NB4 (cell line): ENCODE results near the gene TAPT1.

Source experiments
- DNase-seq: peaks from one replicate; pipeline ENCODE4 v3.0.0; 2010; ENCODE audit warnings: low read depth
- H3K4me3 ChIP-seq: one replicate; pipeline ENCODE4 v1.5.1; 2011; ENCODE audit warnings: mild to moderate bottlenecking, low read depth, low read length, moderate library complexity
- MAX ChIP-seq: IDR thresholded peaks from 2 replicates; pipeline ENCODE4 v1.6.1; 2011; ENCODE audit warnings: low read depth, low read length
- MYC ChIP-seq: IDR thresholded peaks from 2 replicates; pipeline ENCODE4 v1.6.1; 2011; ENCODE audit warnings: low read depth, low read length
- POLR2A ChIP-seq: IDR thresholded peaks from 2 replicates; pipeline ENCODE4 v1.6.1; 2011; ENCODE audit warnings: mild to moderate bottlenecking; ENCODE audit not compliant: insufficient read length; ENCODE audit errors: extremely low read depth
- TF ChIP-seq, protein P1 (sequence below): IDR thresholded peaks from one replicate; pipeline ENCODE4 v1.5.1; 2012; ENCODE audit warnings: low read depth, low read length

TAPT1 gene

GRCh38 chr4:16117164-16117563 is 109.1 kb downstream of the TAPT1 start:
- no peak overlapping the region for H3K4me3 ChIP-seq
- TF ChIP-seq MAX (no peak), MYC (no peak), POLR2A (no peak)
- TF ChIP-seq, protein P1, sequence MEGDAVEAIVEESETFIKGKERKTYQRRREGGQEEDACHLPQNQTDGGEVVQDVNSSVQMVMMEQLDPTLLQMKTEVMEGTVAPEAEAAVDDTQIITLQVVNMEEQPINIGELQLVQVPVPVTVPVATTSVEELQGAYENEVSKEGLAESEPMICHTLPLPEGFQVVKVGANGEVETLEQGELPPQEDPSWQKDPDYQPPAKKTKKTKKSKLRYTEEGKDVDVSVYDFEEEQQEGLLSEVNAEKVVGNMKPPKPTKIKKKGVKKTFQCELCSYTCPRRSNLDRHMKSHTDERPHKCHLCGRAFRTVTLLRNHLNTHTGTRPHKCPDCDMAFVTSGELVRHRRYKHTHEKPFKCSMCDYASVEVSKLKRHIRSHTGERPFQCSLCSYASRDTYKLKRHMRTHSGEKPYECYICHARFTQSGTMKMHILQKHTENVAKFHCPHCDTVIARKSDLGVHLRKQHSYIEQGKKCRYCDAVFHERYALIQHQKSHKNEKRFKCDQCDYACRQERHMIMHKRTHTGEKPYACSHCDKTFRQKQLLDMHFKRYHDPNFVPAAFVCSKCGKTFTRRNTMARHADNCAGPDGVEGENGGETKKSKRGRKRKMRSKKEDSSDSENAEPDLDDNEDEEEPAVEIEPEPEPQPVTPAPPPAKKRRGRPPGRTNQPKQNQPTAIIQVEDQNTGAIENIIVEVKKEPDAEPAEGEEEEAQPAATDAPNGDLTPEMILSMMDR = no peak
- no peak for DNase-seq

GRCh38 chr4:16116493-16116990 is 109.7 kb downstream of the TAPT1 start:
- H3K4me3 ChIP-seq = no peak overlapping the region
- TF ChIP-seq MAX (no peak), MYC (no peak), POLR2A (no peak)
- TF ChIP-seq, protein P1 = no peak
- DNase-seq = no peak

- DNase-seq = no peak
- no peak overlapping the region for H3K4me3 ChIP-seq
- no peak for TF ChIP-seq MAX
- TF ChIP-seq POLR2A = no peak
- TF ChIP-seq MYC = no peak
- TF ChIP-seq, protein P1 = no peak
Observed at GRCh38 chr4:16116019-16116418, 110.3 kb downstream of the TAPT1 start.

GRCh38 chr4:16114546-16114945 is 111.7 kb downstream of the TAPT1 start:
- H3K4me3 ChIP-seq = no peak overlapping the region
- no peak for DNase-seq
- TF ChIP-seq MYC = no peak
- TF ChIP-seq POLR2A = no peak
- TF ChIP-seq, protein P1 = no peak
- no peak for TF ChIP-seq MAX

GRCh38 chr4:16113741-16114140 is 112.5 kb downstream of the TAPT1 start:
- H3K4me3 ChIP-seq = no peak overlapping the region
- DNase-seq = no peak
- TF ChIP-seq POLR2A = no peak
- TF ChIP-seq MAX = no peak
- TF ChIP-seq, protein P1 = no peak
- TF ChIP-seq MYC = no peak

DNA sequence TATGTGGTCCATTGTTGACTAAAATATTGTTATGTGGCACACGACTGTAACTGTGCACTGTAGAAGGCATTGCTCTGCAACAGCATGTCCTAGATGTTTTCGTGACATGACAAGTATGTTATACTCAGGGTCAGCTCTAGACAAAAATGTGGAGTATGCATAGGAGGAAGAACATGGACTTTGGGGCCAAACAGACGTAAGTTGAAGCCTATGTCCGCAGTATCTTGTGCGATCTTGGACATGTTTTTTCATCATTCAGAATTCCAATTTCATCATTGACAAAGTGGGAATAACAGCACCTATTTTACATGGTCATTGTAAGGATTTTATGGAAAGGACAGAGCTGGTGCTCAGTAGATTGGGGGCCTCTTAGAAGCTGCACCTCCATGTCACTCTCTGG is 114.7 kb downstream of the TAPT1 start:
- no peak for TF ChIP-seq MYC
- TF ChIP-seq POLR2A = no peak
- no peak for TF ChIP-seq MAX
- DNase-seq = no peak
- no peak overlapping the region for H3K4me3 ChIP-seq
